ENCODE measurements around the gene CNTNAP2. TPM values are rescaled to one million over a fixed set of nuclear protein-coding genes. Genes with fewer than 3 reads are reported as not detected.

The CNTNAP2 gene
- total and polyA plus RNA-seq, 9 donors: 8.3 to 18.8 (median 10.4) TPM

DNA sequence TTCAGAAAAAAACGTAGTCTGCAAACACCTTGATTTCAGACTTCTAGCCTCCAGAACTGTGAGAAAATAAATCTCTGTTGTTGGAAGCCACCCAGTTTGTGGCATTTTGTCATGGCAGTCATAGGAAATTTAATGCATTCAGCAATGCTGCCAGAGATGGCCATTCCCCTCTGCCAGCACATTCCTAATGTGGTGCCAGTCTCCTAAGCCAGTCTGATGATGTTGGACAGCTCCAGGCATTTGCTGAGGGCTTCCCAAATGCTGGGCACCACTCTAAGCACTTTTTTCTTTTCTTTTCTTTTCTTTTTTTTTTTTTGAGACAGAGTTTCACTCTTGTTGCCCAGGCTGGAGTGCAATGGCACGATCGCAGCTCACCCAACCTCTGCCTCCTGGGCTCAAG lies 1807.2 kb downstream of the CNTNAP2 start:
- Histone ChIP-seq H3K27me3 (ENCODE audit: control insufficient read depth, insufficient read depth, low read length) (no peaks in the 10 kb centered on the region), H3K36me3 (ENCODE audit: control insufficient read depth, insufficient read depth, low read length) (no peaks in the 10 kb centered on the region), H3K4me1 (ENCODE audit: control insufficient read depth, insufficient read depth, low read length) (no peaks in the 10 kb centered on the region), H3K27ac (ENCODE audit: low read length) (no peak overlapping the region), H3K9me3 (replicated peaks; ENCODE audit: control insufficient read depth, low read depth, low read length) (no peaks in the 10 kb centered on the region), H3K4me3 (ENCODE audit: low read length) (no peak overlapping the region)
- DNase-seq: peak; percentile 49
- 88% methylated on average over 3 of the region's 3 CpGs for WGBS (ENCODE audit: insufficient coverage)

DNA sequence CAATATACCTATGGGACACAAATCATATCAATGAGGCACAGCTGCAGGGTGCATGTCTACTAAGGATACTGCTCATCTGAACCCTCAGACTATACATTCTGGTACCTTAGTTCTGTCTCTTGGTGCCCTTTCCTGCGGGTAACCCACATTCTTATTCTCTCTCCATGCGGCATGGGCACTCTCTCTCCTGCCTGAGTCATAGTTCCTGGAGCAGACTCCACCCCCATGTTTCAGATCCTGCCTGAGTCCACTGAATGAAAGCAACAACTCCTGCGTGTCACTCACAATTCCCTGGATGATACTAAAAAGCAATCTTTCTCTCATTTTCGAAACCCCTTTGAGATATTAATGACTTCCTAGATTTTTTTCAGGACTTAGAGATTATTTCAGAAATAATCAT lies 1820.8 kb downstream of the CNTNAP2 start:
- H3K27ac ChIP-seq (ENCODE audit: low read length): no peak overlapping the region
- H3K27me3 ChIP-seq (ENCODE audit: control insufficient read depth, insufficient read depth, low read length): no peaks in the 10 kb centered on the region
- WGBS (ENCODE audit: insufficient coverage): 85% methylated on average over 2 of the region's 4 CpGs
- H3K4me1 ChIP-seq (ENCODE audit: control insufficient read depth, insufficient read depth, low read length): no peaks in the 10 kb centered on the region
- no peaks in the 10 kb centered on the region for H3K9me3 ChIP-seq (replicated peaks; ENCODE audit: control insufficient read depth, low read depth, low read length)
- H3K36me3 ChIP-seq (ENCODE audit: control insufficient read depth, insufficient read depth, low read length): no peaks in the 10 kb centered on the region
- DNase-seq: no peak
- H3K4me3 ChIP-seq (ENCODE audit: low read length): no peak overlapping the region

- Histone ChIP-seq H3K9me3 (replicated peaks; ENCODE audit: control insufficient read depth, low read depth, low read length) (no peaks in the 10 kb centered on the region), H3K36me3 (ENCODE audit: control insufficient read depth, insufficient read depth, low read length) (no peaks in the 10 kb centered on the region), H3K4me3 (ENCODE audit: low read length) (no peak overlapping the region), H3K27ac (ENCODE audit: low read length) (no peak overlapping the region), H3K4me1 (ENCODE audit: control insufficient read depth, insufficient read depth, low read length) (no peaks in the 10 kb centered on the region), H3K27me3 (ENCODE audit: control insufficient read depth, insufficient read depth, low read length) (no peaks in the 10 kb centered on the region)
- no CpG with 5 or more reads among the region's 3 CpGs for WGBS (ENCODE audit: insufficient coverage)
- DNase-seq: peak; percentile 22
Measured at GRCh38 chr7:147941381-147941780, 1824.8 kb downstream of the CNTNAP2 start.

DNA sequence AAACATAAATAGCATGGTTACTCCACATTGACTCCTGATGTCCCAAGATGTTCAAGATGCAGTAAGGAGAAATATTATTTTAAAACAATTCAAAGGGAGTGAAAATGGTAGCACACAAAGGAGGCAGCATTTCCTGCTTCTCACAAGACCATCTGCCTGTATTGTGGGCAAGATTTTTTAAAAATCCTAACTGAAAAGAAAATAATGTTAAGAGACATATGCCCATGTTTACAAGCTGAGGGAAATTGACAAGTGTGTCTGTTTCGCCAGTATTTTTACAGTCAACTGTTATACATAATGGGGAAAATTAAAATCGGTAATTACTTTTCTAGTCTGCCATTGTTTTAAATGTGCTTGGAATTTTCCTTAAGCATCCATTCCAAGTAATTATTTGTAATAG lies 1827.7 kb downstream of the CNTNAP2 start:
- Histone ChIP-seq H3K4me3 (ENCODE audit: low read length) (no peak overlapping the region), H3K27ac (ENCODE audit: low read length) (no peak overlapping the region), H3K27me3 (ENCODE audit: control insufficient read depth, insufficient read depth, low read length) (no peaks in the 10 kb centered on the region), H3K36me3 (ENCODE audit: control insufficient read depth, insufficient read depth, low read length) (no peaks in the 10 kb centered on the region), H3K4me1 (ENCODE audit: control insufficient read depth, insufficient read depth, low read length) (no peaks in the 10 kb centered on the region), H3K9me3 (replicated peaks; ENCODE audit: control insufficient read depth, low read depth, low read length) (no peaks in the 10 kb centered on the region)
- no CpG with 5 or more reads among the region's 2 CpGs for WGBS (ENCODE audit: insufficient coverage)
- no peak for DNase-seq

- Histone ChIP-seq H3K36me3 (ENCODE audit: control insufficient read depth, insufficient read depth, low read length) (no peaks in the 10 kb centered on the region), H3K4me1 (ENCODE audit: control insufficient read depth, insufficient read depth, low read length) (no peaks in the 10 kb centered on the region), H3K4me3 (ENCODE audit: low read length) (no peak overlapping the region), H3K27ac (ENCODE audit: low read length) (no peak overlapping the region), H3K27me3 (ENCODE audit: control insufficient read depth, insufficient read depth, low read length) (no peaks in the 10 kb centered on the region), H3K9me3 (replicated peaks; ENCODE audit: control insufficient read depth, low read depth, low read length) (no peaks in the 10 kb centered on the region)
- no peak for DNase-seq
- no CpG with 5 or more reads among the region's 6 CpGs for WGBS (ENCODE audit: insufficient coverage)
Measured at GRCh38 chr7:147952918-147953317, 1836.3 kb downstream of the CNTNAP2 start.

DNA sequence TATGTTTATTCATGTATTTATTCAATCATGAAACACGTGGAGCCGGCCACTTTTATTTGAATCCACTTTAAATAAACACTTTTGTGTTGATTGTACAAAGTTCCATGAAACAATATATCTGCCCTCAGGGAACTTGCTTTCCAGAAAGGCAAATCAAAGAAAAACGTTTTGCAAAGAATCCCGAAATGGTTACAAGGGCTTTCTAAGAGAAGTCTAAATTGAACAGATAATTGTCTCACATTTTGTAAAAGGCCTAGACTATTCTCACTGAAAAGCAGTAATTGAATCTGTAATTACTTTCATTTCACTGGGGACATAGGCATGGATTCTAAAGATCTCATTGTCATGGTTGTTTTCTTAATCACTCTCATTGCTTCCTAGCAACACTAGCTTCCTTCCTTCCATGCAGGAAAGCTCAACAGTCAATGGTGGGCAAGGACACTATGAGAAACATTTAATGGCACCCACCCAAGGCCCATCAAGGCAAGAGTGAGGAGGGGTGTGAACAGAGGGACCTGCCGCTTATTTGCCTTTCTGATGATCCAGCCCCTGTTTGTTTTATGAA lies 1851.5 kb downstream of the CNTNAP2 start:
- DNase-seq: no peak
- H3K36me3 ChIP-seq (ENCODE audit: control insufficient read depth, insufficient read depth, low read length): no peaks in the 10 kb centered on the region
- H3K4me1 ChIP-seq (ENCODE audit: control insufficient read depth, insufficient read depth, low read length): no peaks in the 10 kb centered on the region
- no peaks in the 10 kb centered on the region for H3K9me3 ChIP-seq (replicated peaks; ENCODE audit: control insufficient read depth, low read depth, low read length)
- H3K4me3 ChIP-seq (ENCODE audit: low read length): no peak overlapping the region
- no peaks in the 10 kb centered on the region for H3K27me3 ChIP-seq (ENCODE audit: control insufficient read depth, insufficient read depth, low read length)
- WGBS (ENCODE audit: insufficient coverage): no CpG with 5 or more reads among the region's 5 CpGs
- H3K27ac ChIP-seq (ENCODE audit: low read length): no peak overlapping the region

- H3K27me3 ChIP-seq (ENCODE audit: control insufficient read depth, insufficient read depth, low read length): no peaks in the 10 kb centered on the region
- H3K27ac ChIP-seq (ENCODE audit: low read length): no peak overlapping the region
- no peaks in the 10 kb centered on the region for H3K4me1 ChIP-seq (ENCODE audit: control insufficient read depth, insufficient read depth, low read length)
- H3K36me3 ChIP-seq (ENCODE audit: control insufficient read depth, insufficient read depth, low read length): no peaks in the 10 kb centered on the region
- no CpG with 5 or more reads among the region's 2 CpGs for WGBS (ENCODE audit: insufficient coverage)
- DNase-seq: no peak
- H3K9me3 ChIP-seq (replicated peaks; ENCODE audit: control insufficient read depth, low read depth, low read length): no peaks in the 10 kb centered on the region
- H3K4me3 ChIP-seq (ENCODE audit: low read length): no peak overlapping the region
Measured at GRCh38 chr7:147971606-147972110, 1855.1 kb downstream of the CNTNAP2 start.

DNA sequence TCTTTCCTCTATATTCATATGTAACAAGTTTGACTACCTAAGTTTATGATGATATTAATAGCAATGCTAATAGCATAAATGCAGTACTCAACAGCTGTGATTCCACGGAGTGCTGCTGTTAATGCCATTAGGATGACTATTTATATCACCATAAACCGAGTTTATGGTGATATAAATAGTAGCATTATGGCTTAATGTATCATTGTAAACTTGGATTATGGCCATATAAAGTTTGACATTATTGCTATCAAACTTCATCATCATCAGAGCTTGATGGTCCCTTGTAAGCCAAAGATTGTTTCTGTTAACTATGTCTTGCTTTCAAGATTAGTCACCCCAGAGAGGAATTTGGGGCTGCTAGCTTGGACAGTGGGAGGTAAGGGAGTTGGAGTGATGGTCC lies 1861.6 kb downstream of the CNTNAP2 start:
- Histone ChIP-seq H3K4me3 (ENCODE audit: low read length) (no peak overlapping the region), H3K4me1 (ENCODE audit: control insufficient read depth, insufficient read depth, low read length) (no peaks in the 10 kb centered on the region), H3K27me3 (ENCODE audit: control insufficient read depth, insufficient read depth, low read length) (no peaks in the 10 kb centered on the region), H3K36me3 (ENCODE audit: control insufficient read depth, insufficient read depth, low read length) (no peaks in the 10 kb centered on the region), H3K27ac (ENCODE audit: low read length) (no peak overlapping the region), H3K9me3 (replicated peaks; ENCODE audit: control insufficient read depth, low read depth, low read length) (no peaks in the 10 kb centered on the region)
- no peak for DNase-seq
- no CpG with 5 or more reads among the region's 2 CpGs for WGBS (ENCODE audit: insufficient coverage)

GRCh38 chr7:147978651-147979050 lies 1862.0 kb downstream of the CNTNAP2 start:
- no peak for DNase-seq
- H3K9me3 ChIP-seq (replicated peaks; ENCODE audit: control insufficient read depth, low read depth, low read length): no peaks in the 10 kb centered on the region
- no peaks in the 10 kb centered on the region for H3K4me1 ChIP-seq (ENCODE audit: control insufficient read depth, insufficient read depth, low read length)
- no peak overlapping the region for H3K27ac ChIP-seq (ENCODE audit: low read length)
- H3K36me3 ChIP-seq (ENCODE audit: control insufficient read depth, insufficient read depth, low read length): no peaks in the 10 kb centered on the region
- WGBS (ENCODE audit: insufficient coverage): 40% methylated on average over 1 of the region's 5 CpGs
- H3K27me3 ChIP-seq (ENCODE audit: control insufficient read depth, insufficient read depth, low read length): no peaks in the 10 kb centered on the region
- no peak overlapping the region for H3K4me3 ChIP-seq (ENCODE audit: low read length)

- no peaks in the 10 kb centered on the region for H3K9me3 ChIP-seq (replicated peaks; ENCODE audit: control insufficient read depth, low read depth, low read length)
- no CpG with 5 or more reads among the region's 4 CpGs for WGBS (ENCODE audit: insufficient coverage)
- no peaks in the 10 kb centered on the region for H3K36me3 ChIP-seq (ENCODE audit: control insufficient read depth, insufficient read depth, low read length)
- H3K27me3 ChIP-seq (ENCODE audit: control insufficient read depth, insufficient read depth, low read length): no peaks in the 10 kb centered on the region
- no peak overlapping the region for H3K27ac ChIP-seq (ENCODE audit: low read length)
- no peak overlapping the region for H3K4me3 ChIP-seq (ENCODE audit: low read length)
- H3K4me1 ChIP-seq (ENCODE audit: control insufficient read depth, insufficient read depth, low read length): no peaks in the 10 kb centered on the region
- no peak for DNase-seq
Measured at GRCh38 chr7:147980826-147981813, 1864.5 kb downstream of the CNTNAP2 start.
